Transverse colon (tissue), 4 donors: Measurements from ENCODE around the gene SMYD3. TPM values are rescaled to one million over a fixed set of nuclear protein-coding genes. Genes with fewer than 3 reads are reported as not detected.
"Not testable (repeated sequence)": the region's sequence is repeated elsewhere in the genome, so short reads cannot be mapped to it uniquely, and the experiment has no call there.

Experiments
- DNase-seq: peaks from one replicate; pipeline ENCODE4 v3.0.0-alpha.2; 2019
- H3K27ac ChIP-seq, 4 donors: fragments of 200-600 bp; sonication (generic); 2 replicates each; pipeline ENCODE4 v1.5.1; 2016 to 2018; ENCODE audit warnings: inconsistent platforms in 4 of 4
- H3K27me3 ChIP-seq: fragments of 200-600 bp; sonication (generic); 2 replicates; pipeline ENCODE4 v1.5.1; 2017; ENCODE audit warnings: inconsistent platforms
- H3K36me3 ChIP-seq, 4 donors: fragments of 200-600 bp; sonication (generic); 2 replicates each; pipeline ENCODE4 v1.5.1; 2017 to 2019; ENCODE audit warnings: inconsistent platforms in 4 of 4
- H3K4me1 ChIP-seq, 4 donors: fragments of 200-600 bp; sonication (generic); 2 replicates each; pipeline ENCODE4 v1.5.1; 2017 to 2020; ENCODE audit warnings: inconsistent platforms in 4 of 4
- H3K4me3 ChIP-seq, 4 donors: fragments of 200-600 bp; sonication (generic); 1 replicate in 1 of 4; 2 replicates in 3 of 4; pipeline versions ENCODE4 v1.5.1 to v1.6.1; 2017 to 2019; ENCODE audit warnings: inconsistent platforms in 4 of 4
- H3K9me3 ChIP-seq, 2 donors: fragments of 200-600 bp; sonication (generic); 2 replicates each; pipeline ENCODE4 v1.5.1; 2017 to 2019; ENCODE audit warnings: inconsistent platforms in 2 of 2
- EP300 ChIP-seq: sonication (generic); formaldehyde crosslinking; IDR thresholded peaks from one replicate; pipeline ENCODE4 v1.6.1; 2017; ENCODE audit warnings: antibody characterized with exemption, low read depth
- POLR2A ChIP-seq: fragments of 450-650 bp; IDR thresholded peaks from one replicate; pipeline ENCODE4 v1.6.1; 2016; ENCODE audit warnings: antibody characterized with exemption, mild to moderate bottlenecking, moderate library complexity
- POLR2AphosphoS5 ChIP-seq, 3 donors: sonication (generic); formaldehyde crosslinking; IDR thresholded peaks; one replicate each; pipeline ENCODE4 v1.6.1; 2016; ENCODE audit warnings: antibody characterized with exemption in 3 of 3
- WGBS, 2 donors: methylation state at CpG; one replicate each; pipeline ENCODE4 v1.1.5; 2018; ENCODE audit warnings: low coverage in 1 of 2; 5-methylcytosine and 5-hydroxymethylcytosine counted together
- in situ Hi-C, 4 donors: fragments of 200-750 bp; cut with MboI; loops; one replicate each; pipeline versions ENCODE4 v1.15.0 to v1.15.1; 2017; ENCODE audit warnings: low sequenced_read_pairs in 3 of 4, low pct_ligation_motif_present in 1 of 4, low pct_unique_long_range_greater_than_20kb in 1 of 4
- intact Hi-C: fragments of 100-400 bp; cut with DNase I; formaldehyde crosslinking; loops from one replicate; pipeline ENCODE4 v1.15.1; 2023; ENCODE audit warnings: low total_unique reads
- total RNA-seq, 4 donors: library from RNA; depleted of rRNA; stranded (reverse); fragments of >200 nt; gene quantifications; one replicate each; pipeline ENCODE4 v1.1.0, GENCODE V29; 2016
- TF ChIP-seq, protein P1 (sequence below), 5 experiments: fragments of 200-600 bp in 3 of 5; fragments of 450-650 bp in 2 of 5; sonication (generic) in 3 of 5; IDR thresholded peaks; 1 replicate in 2 of 5; 2 replicates in 3 of 5; pipeline ENCODE4 v1.5.1; 2016 to 2017; ENCODE audit warnings: antibody characterized with exemption in 5 of 5, inconsistent platforms in 3 of 5, mild to moderate bottlenecking in 2 of 5, moderate library complexity in 1 of 5

SMYD3 gene
- total RNA-seq, 4 donors from 2014 or later = 10.5 to 31.3 (median 25.8) TPM

DNA sequence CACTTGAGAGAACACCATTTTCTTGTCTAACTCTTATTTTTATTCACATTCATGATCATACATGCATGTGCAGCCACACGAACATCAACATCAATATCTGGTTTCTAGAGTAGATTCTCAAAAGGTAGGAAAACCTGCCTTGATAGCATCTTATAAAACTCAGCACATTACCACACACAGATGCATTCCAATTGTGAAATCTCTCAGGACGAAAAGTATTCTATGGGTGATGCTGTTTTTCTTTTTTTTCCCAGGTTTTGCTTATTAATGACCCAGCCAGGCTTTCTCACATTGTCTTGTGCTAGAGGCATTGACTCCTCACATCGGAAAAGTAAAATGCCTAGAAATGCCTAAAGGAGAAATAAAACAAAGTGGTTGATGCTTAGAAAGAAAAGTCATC is 789.5 kb downstream of the SMYD3 start:
- no peaks in the 10 kb centered on the region for H3K27me3 ChIP-seq
- DNase-seq = no peak
- 74 to 83% methylated on average over 2 to 3 of the region's 3 CpGs for WGBS, 2 donors
- no peaks in the 10 kb centered on the region for H3K4me1 ChIP-seq
- intact Hi-C loops = no loop called here
- no peaks in the 10 kb centered on the region for H3K9me3 ChIP-seq
- H3K4me3 ChIP-seq = no peak overlapping the region
- in situ Hi-C loops = no loop called here
- no peak overlapping the region for H3K27ac ChIP-seq
- no peaks in the 10 kb centered on the region for H3K36me3 ChIP-seq
- TF ChIP-seq POLR2AphosphoS5 (IDR thresholded peaks at IDR 0.05) (no peak), EP300 (no peak), POLR2A (no peak)
- TF ChIP-seq, protein P1, sequence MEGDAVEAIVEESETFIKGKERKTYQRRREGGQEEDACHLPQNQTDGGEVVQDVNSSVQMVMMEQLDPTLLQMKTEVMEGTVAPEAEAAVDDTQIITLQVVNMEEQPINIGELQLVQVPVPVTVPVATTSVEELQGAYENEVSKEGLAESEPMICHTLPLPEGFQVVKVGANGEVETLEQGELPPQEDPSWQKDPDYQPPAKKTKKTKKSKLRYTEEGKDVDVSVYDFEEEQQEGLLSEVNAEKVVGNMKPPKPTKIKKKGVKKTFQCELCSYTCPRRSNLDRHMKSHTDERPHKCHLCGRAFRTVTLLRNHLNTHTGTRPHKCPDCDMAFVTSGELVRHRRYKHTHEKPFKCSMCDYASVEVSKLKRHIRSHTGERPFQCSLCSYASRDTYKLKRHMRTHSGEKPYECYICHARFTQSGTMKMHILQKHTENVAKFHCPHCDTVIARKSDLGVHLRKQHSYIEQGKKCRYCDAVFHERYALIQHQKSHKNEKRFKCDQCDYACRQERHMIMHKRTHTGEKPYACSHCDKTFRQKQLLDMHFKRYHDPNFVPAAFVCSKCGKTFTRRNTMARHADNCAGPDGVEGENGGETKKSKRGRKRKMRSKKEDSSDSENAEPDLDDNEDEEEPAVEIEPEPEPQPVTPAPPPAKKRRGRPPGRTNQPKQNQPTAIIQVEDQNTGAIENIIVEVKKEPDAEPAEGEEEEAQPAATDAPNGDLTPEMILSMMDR (IDR thresholded peaks at IDR 0.05) = no peak

- H3K27ac ChIP-seq = no peak overlapping the region
- intact Hi-C loops (no loop called here), in situ Hi-C loops (no loop called here)
- no peak for DNase-seq
- 80 to 95% methylated on average over 2 to 3 of the region's 3 CpGs for WGBS, 2 donors
- no peaks in the 10 kb centered on the region for H3K9me3 ChIP-seq
- no peaks in the 10 kb centered on the region for H3K36me3 ChIP-seq
- no peaks in the 10 kb centered on the region for H3K4me1 ChIP-seq
- H3K27me3 ChIP-seq = no peaks in the 10 kb centered on the region
- H3K4me3 ChIP-seq = no peak overlapping the region
- TF ChIP-seq, protein P1 (IDR thresholded peaks at IDR 0.05) = no peak
- TF ChIP-seq EP300 = no peak
- no peak for TF ChIP-seq POLR2AphosphoS5 (IDR thresholded peaks at IDR 0.05)
- no peak for TF ChIP-seq POLR2A
Measured at GRCh38 chr1:245716561-245716960, 790.5 kb downstream of the SMYD3 start.

- in situ Hi-C loops = no loop called here
- no peak overlapping the region for H3K27ac ChIP-seq
- TF ChIP-seq, protein P1 (IDR thresholded peaks at IDR 0.05) = no peak
- TF ChIP-seq POLR2A (no peak), EP300 (no peak), POLR2AphosphoS5 (IDR thresholded peaks at IDR 0.05) (no peak)
- no peak overlapping the region for H3K4me3 ChIP-seq
- intact Hi-C loops = no loop called here
- H3K4me1 ChIP-seq = no peaks in the 10 kb centered on the region
- 38% methylated on average over 1 of the region's 1 CpG; no CpG with 5 or more reads in 1 of the 2 donors for WGBS, 2 donors
- H3K36me3 ChIP-seq = no peaks in the 10 kb centered on the region
- no peak for DNase-seq
- H3K27me3 ChIP-seq = no peaks in the 10 kb centered on the region
- no peaks in the 10 kb centered on the region for H3K9me3 ChIP-seq
Measured at GRCh38 chr1:245715970-245716369, 791.1 kb downstream of the SMYD3 start.

DNA sequence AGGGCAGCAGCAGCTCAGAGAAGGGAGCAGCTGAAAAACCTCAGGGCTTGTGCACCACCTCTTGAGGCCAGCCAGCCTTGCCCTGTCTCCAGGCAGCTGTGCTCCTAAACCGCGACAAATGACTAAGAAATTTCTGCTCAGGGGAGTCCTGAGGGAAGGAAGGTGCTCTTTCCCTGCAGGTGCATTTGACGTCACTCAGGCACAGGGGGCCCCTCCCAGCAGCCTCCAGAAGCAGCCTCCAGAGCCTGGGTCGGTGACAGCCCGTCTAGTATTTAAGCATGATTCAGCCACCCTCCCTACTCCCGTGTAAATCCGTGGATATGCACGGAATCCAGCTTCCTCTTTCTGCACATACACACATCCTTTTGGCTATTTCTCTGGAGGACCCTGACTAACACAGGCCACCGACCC is 791.8 kb downstream of the SMYD3 start:
- in situ Hi-C loops = no loop called here
- intact Hi-C loops = no loop called here
- 41 to 60% methylated on average over 3 to 9 of the region's 9 CpGs for WGBS, 2 donors

GRCh38 chr1:245714027-245714426 is 793.1 kb downstream of the SMYD3 start:
- H3K27ac ChIP-seq, intact Hi-C loops, H3K36me3 ChIP-seq, H3K4me3 ChIP-seq, in situ Hi-C loops, H3K4me1 ChIP-seq, DNase-seq, H3K9me3 ChIP-seq, H3K27me3 ChIP-seq: not testable (repeated sequence)
- WGBS, 2 donors = 85 to 100% methylated on average over 1 to 3 of the region's 3 CpGs

More for the DNA sequence above, 791.8 kb downstream of the SMYD3 start:
- DNase-seq = no peak
- Histone ChIP-seq H3K27ac (no peak overlapping the region), H3K9me3 (no peaks in the 10 kb centered on the region), H3K36me3 (no peaks in the 10 kb centered on the region), H3K4me3 (no peak overlapping the region), H3K27me3 (no peaks in the 10 kb centered on the region), H3K4me1 (no peaks in the 10 kb centered on the region)
- TF ChIP-seq EP300 (no peak), POLR2A (no peak), POLR2AphosphoS5 (IDR thresholded peaks at IDR 0.05) (no peak)
- TF ChIP-seq, protein P1 (IDR thresholded peaks at IDR 0.05) = no peak
